Natural killer cell (primary cell): Measurements from ENCODE around the gene CNBD2. TPM values are rescaled to one million over a fixed set of nuclear protein-coding genes. Genes with fewer than 3 reads are reported as not detected.

Experiments
- ATAC-seq, 3 donors: fragments of 150-1000 bp in 2 of 3; fragments of 200-7000 bp in 1 of 3; cut with Tn5 transposase; 1 replicate in 1 of 3; 2 replicates in 2 of 3; pipeline ENCODE4 v1.10.0; 2021; ENCODE audit warnings: mild to moderate bottlenecking in 2 of 3, moderate library complexity in 2 of 3
- DNase-seq, 2 donors: peaks; one replicate each; pipeline versions ENCODE4 v3.0.0 to v3.0.0-alpha.2; 2013 to 2021; ENCODE audit warnings: mixed read lengths in 1 of 2
- H3K27ac ChIP-seq: one replicate; pipeline ENCODE4 v1.5.1; 2013; ENCODE audit warnings: mild to moderate bottlenecking, low read length
- H3K27me3 ChIP-seq: one replicate; pipeline ENCODE4 v1.6.1; 2013; ENCODE audit warnings: low read length; ENCODE audit not compliant: control insufficient read depth, insufficient read depth
- H3K36me3 ChIP-seq: one replicate; pipeline ENCODE4 v1.6.1; 2013; ENCODE audit warnings: low read length; ENCODE audit not compliant: control insufficient read depth, insufficient read depth
- H3K4me1 ChIP-seq: one replicate; pipeline ENCODE4 v1.6.1; 2013; ENCODE audit warnings: low read length; ENCODE audit not compliant: control insufficient read depth, insufficient read depth
- H3K4me3 ChIP-seq: one replicate; pipeline ENCODE4 v1.5.1; 2013; ENCODE audit warnings: low read length
- H3K9me3 ChIP-seq: one replicate; pipeline ENCODE4 v1.6.1; 2013; ENCODE audit warnings: low read length; ENCODE audit not compliant: control insufficient read depth, insufficient read depth
- H3K27ac Mint-ChIP-seq, 2 donors: one replicate each; pipeline ENCODE4 v1.8.0; 2022; ENCODE audit warnings: mild to moderate bottlenecking in 2 of 2, mixed read lengths in 2 of 2, moderate library complexity in 1 of 2
- H3K27me3 Mint-ChIP-seq, 2 donors: one replicate each; pipeline ENCODE4 v1.8.0; 2022; ENCODE audit warnings: low read depth in 2 of 2, mixed read lengths in 2 of 2
- H3K36me3 Mint-ChIP-seq: one replicate; pipeline ENCODE4 v1.8.0; 2022; ENCODE audit warnings: mixed read lengths
- H3K4me1 Mint-ChIP-seq, 2 donors: one replicate each; pipeline ENCODE4 v1.8.0; 2022; ENCODE audit warnings: mixed read lengths in 2 of 2
- H3K4me3 Mint-ChIP-seq: one replicate; pipeline ENCODE4 v1.8.0; 2022; ENCODE audit warnings: mild to moderate bottlenecking, moderate library complexity, mixed read lengths
- H3K9me3 Mint-ChIP-seq, 2 donors: one replicate each; pipeline ENCODE4 v1.8.0; 2022; ENCODE audit warnings: mixed read lengths in 2 of 2
- CTCF ChIP-seq: fragments of 200-600 bp; IDR thresholded peaks from one replicate; pipeline ENCODE4 v1.8.0; 2022; ENCODE audit warnings: antibody characterized with exemption
- WGBS: methylation state at CpG from one replicate; pipeline ENCODE4 v1.1.7; 2013; ENCODE audit warnings: missing lambda C conversion rate; ENCODE audit not compliant: insufficient coverage; 5-methylcytosine and 5-hydroxymethylcytosine counted together
- intact Hi-C: fragments of 100-400 bp; cut with micrococcal nuclease; formaldehyde crosslinking; loops from one replicate; pipeline ENCODE4 v1.14.2; 2022
- total RNA-seq, 4 donors: library from RNA; stranded (reverse); fragments of 120-200 nt in 1 of 4; gene quantifications; one replicate each; pipeline versions ENCODE4 v1.2.3 to v1.2.4, GENCODE V29; 2013 to 2022

The CNBD2 gene
- total RNA-seq, 3 donors from 2014 or later (not counting 1 experiment from before 2014, with no cell fraction given): 17.2 to 20.5 (median 19.5) TPM

- Histone ChIP-seq H3K27ac (no peak overlapping the region), H3K36me3 (no peaks in the 10 kb centered on the region), H3K4me1 (peaks cover 8% of the 10 kb centered on the region), H3K9me3 (no peaks in the 10 kb centered on the region), H3K4me3 (no peak overlapping the region), H3K27me3 (no peaks in the 10 kb centered on the region)
- no peaks in the 10 kb centered on the region for H3K36me3 Mint-ChIP-seq
- H3K27me3 Mint-ChIP-seq: peaks cover 0 to 9% of the 10 kb centered on the region in 2 donors
- ATAC-seq (no peak), DNase-seq (no peak)
- intact Hi-C loops: no loop called here
- no peak overlapping the region for H3K4me3 Mint-ChIP-seq
- WGBS: 60% methylated on average over 6 of the region's 6 CpGs
- H3K27ac Mint-ChIP-seq: peak overlapping the region in 1 of 2 donors; percentile 42
- peaks cover 10 to 11% of the 10 kb centered on the region in 2 donors for H3K4me1 Mint-ChIP-seq
- TF ChIP-seq CTCF: no peak
- no peaks in the 10 kb centered on the region for H3K9me3 Mint-ChIP-seq
Measured at GRCh38 chr20:35984382-35984781, 16.0 kb downstream of the CNBD2 start.

GRCh38 chr20:35985806-35986205 is 17.4 kb downstream of the CNBD2 start:
- Mint-ChIP-seq H3K9me3 (no peaks in the 10 kb centered on the region), H3K4me3 (no peak overlapping the region), H3K27ac (no peak overlapping the region), H3K4me1 (peaks cover 10 to 11% of the 10 kb centered on the region in 2 donors), H3K36me3 (no peaks in the 10 kb centered on the region), H3K27me3 (peaks cover 0 to 9% of the 10 kb centered on the region in 2 donors)
- Histone ChIP-seq H3K4me3 (no peak overlapping the region), H3K27me3 (no peaks in the 10 kb centered on the region), H3K4me1 (peaks cover 8% of the 10 kb centered on the region), H3K9me3 (no peaks in the 10 kb centered on the region), H3K27ac (no peak overlapping the region), H3K36me3 (no peaks in the 10 kb centered on the region)
- no peak for TF ChIP-seq CTCF
- 92% methylated on average over 1 of the region's 2 CpGs for WGBS
- DNase-seq (no peak), ATAC-seq (no peak)
- intact Hi-C loops: no loop called here

GRCh38 chr20:35988910-35989463 is 20.6 kb downstream of the CNBD2 start:
- Histone ChIP-seq H3K27ac (no peak overlapping the region), H3K4me1 (peaks cover 7% of the 10 kb centered on the region), H3K9me3 (no peaks in the 10 kb centered on the region), H3K27me3 (no peaks in the 10 kb centered on the region), H3K4me3 (no peak overlapping the region), H3K36me3 (no peaks in the 10 kb centered on the region)
- no peak for DNase-seq
- intact Hi-C loops: no loop called here
- 80% methylated on average over 1 of the region's 2 CpGs for WGBS
- Mint-ChIP-seq H3K27me3 (peaks cover 8 to 9% of the 10 kb centered on the region in 2 donors), H3K27ac (no peak overlapping the region), H3K36me3 (no peaks in the 10 kb centered on the region), H3K4me1 (peaks cover 9 to 10% of the 10 kb centered on the region in 2 donors), H3K9me3 (no peaks in the 10 kb centered on the region), H3K4me3 (no peak overlapping the region)
- no peak for ATAC-seq
- TF ChIP-seq CTCF: no peak

GRCh38 chr20:35991142-35991771 is 22.9 kb downstream of the CNBD2 start:
- H3K36me3 ChIP-seq: no peaks in the 10 kb centered on the region
- DNase-seq: peak in 1 of 2 donors; percentile 43
- intact Hi-C loops: no loop called here
- no peaks in the 10 kb centered on the region for H3K9me3 Mint-ChIP-seq
- no peak overlapping the region for H3K27ac ChIP-seq
- peaks cover 8 to 9% of the 10 kb centered on the region in 2 donors for H3K27me3 Mint-ChIP-seq
- no peaks in the 10 kb centered on the region for H3K9me3 ChIP-seq
- H3K4me1 Mint-ChIP-seq: peaks cover 0 to 7% of the 10 kb centered on the region in 2 donors
- no peaks in the 10 kb centered on the region for H3K27me3 ChIP-seq
- no peaks in the 10 kb centered on the region for H3K36me3 Mint-ChIP-seq
- no peak for TF ChIP-seq CTCF
- no peak for ATAC-seq
- no peaks in the 10 kb centered on the region for H3K4me1 ChIP-seq
- 23% methylated on average over 3 of the region's 3 CpGs for WGBS
- no peak overlapping the region for H3K4me3 ChIP-seq
- H3K4me3 Mint-ChIP-seq: no peak overlapping the region
- no peak overlapping the region for H3K27ac Mint-ChIP-seq
